Dermis microvascular lymphatic vessel endothelial cell (primary cell): ENCODE data around the gene FBLN2. TPM values are rescaled to one million over a fixed set of nuclear protein-coding genes. Genes with fewer than 3 reads are reported as not detected.

Experiments used
- DNase-seq, 2 donors: peaks; one replicate each; pipeline versions ENCODE4 v3.0.0 to v3.0.0-alpha.2; 2010; ENCODE audit warnings: low read depth in 2 of 2
- total RNA-seq: library from RNA; depleted of rRNA; stranded (reverse); fragments of >200 nt; gene quantifications from 2 replicates; pipeline ENCODE4 v1.2.1, GENCODE V29; 2014

The FBLN2 gene
- total RNA-seq, 1 donor from 2014 or later, result 2.7 TPM

- no peak for DNase-seq
Observed at GRCh38 chr3:13581485-13582365, 32.8 kb downstream of the FBLN2 start.

DNA sequence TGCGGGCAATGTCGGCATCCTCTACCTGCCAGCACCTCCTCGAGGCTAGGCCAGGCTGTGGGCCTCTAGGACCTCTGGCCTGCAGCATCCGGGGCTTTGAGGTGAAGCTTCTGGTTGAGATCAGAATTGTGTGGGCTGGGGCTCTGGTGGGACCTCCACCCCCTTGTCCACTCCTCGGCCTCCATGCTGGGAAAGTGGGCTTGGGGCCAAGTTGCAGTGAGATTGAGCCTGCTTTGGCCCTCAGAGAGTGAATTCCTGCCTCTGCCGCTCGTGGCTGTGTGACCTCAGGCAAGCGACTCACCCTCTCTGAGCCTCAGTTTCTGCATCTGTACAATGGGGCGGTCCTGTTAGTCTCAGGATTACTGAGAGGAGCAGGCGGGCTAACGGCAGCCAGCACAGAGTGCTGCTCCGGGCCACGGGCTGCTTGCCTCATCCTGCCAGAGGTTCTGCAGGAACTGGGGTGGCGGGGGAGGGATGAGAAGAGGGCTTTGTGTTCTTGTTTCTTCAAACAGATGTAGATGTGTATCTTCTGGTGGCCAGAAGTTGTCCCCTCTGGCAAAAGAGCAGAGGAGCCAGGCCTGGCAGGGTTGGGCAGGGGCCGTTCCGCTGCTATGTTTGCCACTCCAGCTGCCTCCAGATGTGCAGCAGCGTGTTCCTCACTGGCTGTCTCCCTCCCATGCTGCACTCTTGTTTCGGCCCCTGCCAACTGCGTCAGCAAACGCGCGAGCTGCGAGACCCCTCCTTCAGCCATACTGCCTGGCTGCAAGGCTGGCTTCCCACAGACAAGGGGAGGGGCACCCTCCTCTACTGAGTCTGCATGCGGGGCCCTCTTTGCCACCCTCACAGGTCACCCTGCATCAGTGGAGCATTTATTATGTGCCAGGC, 33.7 kb downstream of the FBLN2 start:
- no peak for DNase-seq

DNA sequence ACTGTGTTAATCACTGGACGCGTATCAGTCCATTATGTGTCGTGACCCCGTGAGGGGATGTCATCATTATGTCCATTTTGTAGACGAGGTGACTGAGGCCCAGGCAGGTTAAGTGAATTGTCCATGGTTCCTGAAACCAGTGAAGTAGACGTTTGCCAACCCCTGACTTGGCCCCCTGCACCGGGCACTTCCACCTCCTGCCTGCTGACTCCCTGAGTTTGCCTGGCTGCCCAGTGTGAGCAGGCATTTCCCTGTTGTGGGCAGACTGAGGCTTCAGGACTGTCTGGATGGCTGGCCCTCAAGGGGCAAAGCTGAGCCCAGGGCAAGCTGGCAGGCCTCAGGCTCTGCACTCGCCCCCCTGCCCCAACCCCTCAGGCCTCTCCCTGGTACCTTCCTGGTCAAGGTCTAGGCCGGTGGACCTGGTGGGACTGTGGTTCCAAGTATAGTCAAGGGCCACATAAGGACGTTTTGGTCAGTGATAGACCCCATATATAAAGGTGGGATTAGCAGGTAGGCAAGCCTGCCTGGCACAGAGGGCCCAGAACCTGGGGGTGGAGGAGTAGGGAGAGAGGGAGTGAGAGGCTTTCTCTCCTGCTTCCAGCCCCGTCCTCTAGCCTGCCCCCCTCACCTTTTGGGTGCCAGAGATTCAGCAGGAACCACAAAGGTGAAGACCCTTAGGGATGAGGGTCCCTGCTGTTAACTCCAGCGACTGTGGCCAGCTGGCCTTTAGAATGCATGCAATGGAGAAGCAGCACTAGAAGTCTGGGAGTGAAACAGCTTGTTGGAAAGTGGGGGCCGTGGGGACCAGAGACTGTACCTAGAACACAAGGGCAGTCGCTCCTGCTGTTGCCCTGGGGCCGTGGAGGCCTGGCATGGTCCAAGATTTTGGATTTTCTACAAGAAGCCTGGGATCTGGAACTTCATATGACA, 34.6 kb downstream of the FBLN2 start:
- DNase-seq, result no peak

DNA sequence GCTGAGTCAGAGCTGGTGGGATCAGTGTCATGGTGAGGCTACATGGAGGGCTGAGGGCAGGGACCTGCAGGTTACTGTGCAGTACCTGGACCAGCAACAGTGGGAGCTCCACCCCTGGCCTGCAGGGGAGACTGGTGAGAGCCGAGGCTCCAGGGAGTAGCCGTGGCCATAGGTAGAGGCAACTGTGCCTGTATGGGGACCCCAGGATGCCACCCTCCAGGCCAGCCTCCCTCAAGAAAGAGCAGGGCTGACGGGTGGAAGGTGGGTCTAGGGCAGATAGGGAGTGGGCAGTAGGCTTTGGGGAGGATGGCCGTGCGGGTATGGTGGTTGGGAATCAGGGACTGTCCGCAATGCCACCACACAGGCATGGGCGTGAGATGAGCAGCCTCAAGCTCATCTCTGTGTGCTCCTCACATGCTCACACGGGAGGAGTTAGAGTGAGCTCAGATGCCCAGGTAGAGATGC, 35.5 kb downstream of the FBLN2 start:
- no peak for DNase-seq

DNA sequence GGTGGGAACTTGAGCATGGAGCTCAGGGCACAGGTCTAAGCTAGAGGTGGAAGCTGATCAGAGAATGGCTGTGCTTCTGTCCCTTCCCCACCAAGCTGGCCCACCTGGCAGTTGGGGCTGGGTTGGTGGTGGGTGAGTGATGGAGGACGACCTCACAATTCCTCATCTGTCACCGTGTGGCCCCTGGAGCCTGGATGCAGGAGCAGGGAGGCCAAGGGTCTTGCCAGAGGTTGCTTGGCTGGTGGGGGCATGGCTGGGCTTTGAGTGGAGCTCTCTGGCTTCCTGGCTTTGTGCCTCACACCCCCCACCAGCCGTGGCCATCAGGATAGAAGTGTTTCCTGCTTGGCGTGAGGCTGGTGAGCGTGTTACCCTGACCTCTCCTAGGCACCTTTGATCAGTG, 36.0 kb downstream of the FBLN2 start:
- no peak for DNase-seq

DNA sequence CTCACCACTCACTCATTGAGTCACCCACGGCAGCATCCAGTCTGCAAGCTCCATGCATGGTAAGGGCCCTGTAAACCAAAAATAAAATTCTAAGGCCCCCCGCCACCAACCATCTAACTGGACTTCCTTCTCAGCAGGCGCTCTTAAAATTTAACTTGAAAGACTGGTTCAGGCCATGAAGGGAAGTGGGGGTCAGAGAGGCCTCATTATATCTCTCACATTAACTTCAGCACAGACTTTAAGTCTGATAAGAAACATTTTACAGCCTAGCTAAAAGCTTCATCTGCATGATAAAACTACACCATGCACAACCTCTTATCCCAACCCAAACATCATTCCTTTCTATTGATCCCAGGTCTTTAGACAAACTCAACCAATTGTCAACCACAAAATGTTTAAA, 38.5 kb downstream of the FBLN2 start:
- DNase-seq, result no peak

- no peak for DNase-seq
Observed at GRCh38 chr3:13588221-13588701, 39.3 kb downstream of the FBLN2 start.

DNA sequence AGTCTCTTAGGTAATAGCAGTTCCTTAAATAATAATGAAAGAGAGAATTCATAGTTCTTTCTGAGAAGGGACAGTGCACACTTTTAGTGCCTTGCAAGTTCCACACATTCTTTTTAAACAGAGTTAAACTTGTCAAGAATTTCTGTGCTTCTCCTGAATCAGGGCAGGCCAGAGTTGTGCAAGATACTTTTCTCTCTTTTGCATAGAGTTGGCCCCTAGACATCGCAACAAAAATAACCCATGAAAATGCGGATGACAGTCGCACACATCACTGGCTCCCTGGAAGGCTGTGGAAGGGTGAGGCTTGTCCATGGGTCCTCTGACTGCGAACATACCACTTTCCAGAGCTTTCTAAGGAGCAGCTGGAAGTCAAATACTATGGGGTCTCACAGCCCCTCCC, 40.1 kb downstream of the FBLN2 start:
- no peak for DNase-seq

DNA sequence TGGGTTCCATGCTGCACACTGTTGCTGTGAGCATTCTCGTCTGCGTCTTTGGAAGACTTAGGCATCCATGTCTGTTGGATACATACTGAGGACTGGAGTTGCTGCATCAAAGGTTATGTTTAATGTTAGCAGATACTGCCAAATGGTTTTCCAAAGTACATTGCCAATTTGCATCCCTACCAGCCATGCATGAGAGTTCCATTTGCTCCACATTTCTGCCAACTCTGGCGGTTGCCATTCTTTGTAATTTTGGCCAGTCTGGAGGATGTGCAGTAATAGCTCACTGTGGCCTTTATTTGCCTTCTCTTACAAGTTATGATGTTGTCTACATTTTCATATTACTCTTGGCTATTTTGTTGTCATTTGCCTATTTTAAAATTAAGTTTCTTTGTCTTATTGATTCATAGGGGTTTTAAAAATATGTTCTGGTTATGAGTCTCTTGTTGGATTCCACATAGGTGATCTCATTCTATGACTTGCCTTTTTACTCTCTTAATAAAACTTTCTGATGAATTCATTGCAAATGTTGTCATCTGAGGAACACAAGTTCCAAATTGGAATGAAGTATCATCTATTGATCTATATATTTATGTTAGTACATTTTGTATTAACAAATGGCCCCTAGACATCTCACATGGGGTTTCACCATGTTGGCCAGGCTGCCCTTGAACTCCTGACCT, 42.1 kb downstream of the FBLN2 start:
- DNase-seq, result no peak

- DNase-seq, result no peak
Observed at GRCh38 chr3:13593615-13594014, 44.7 kb downstream of the FBLN2 start.

DNA sequence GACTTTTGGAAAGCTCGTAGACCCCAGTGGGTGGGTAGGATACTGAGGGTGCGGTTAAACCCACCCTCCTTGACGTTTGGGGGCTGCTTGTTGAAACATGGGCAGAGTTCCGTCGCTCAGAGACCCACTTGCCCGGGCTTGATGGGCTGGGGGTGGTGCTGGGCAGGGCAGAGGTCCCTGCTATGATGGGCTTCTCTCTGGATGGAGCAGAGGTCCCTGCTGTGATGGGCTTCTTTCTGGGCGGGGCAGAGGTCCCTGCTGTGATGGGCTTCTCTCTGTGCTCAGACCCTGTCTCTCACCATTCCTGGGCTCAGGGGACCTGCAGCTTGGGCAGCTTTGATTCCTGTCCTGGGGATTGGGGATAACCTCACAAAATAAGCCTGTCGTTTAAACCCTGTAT, 45.2 kb downstream of the FBLN2 start:
- no peak for DNase-seq

DNA sequence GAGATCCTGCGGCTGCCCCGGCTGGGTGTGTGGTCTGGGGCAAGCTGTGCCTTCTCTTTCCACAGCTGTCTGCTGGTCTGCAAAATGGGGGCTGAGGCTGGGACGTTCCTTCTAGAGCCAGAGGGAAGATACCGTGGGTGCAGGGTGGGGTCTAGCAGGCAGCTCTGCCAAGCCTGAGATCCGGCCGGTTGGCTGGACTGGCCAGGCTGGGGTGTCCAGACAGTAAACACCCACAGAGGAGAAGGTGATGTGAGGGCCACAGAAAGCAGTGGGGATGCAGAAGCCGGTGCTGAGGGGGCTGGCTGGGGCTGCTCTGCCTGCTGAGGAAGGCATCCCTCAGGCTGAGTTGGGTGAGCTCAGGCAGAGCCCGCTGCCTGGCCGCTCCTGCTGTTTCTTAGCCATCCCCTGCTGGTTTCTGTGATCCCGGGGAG, 46.1 kb downstream of the FBLN2 start:
- DNase-seq, result no peak

- DNase-seq, result no peak
Observed at GRCh38 chr3:13595485-13595884, 46.6 kb downstream of the FBLN2 start.

DNA sequence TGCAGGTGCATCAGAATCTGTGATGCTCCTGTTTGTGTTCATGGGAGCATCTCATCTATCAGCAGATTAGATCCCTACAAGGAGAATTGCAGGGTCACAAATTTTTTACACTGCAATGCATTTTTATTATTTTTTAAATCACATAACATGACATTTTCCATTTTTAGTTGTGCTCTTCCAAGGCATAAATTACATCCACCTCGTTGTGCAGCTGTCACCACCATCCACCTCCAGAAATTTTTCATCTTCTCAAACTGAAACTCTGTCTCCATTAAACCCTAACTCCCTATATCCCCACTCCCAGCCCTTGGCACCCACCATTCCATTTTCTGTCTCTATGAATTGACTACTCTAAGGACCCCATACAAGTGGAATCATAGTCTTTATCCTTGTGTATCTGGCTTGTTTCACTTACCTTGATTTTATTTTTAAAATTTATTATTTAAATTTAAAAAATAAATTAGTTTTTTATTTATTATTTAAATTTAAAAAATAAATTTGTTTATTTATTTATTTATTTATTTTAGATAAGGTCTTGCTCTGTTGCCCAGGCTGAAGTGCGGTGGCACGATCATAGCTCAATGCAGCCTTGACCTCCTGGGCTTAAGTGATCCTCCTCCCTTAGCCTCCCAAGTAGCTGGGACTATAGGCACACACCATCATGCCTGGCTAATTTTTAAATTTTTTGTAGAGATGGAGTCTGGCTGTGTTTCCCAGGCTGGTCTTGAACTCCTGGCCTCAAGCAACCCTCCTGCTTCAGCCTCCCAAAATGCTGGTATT, 47.7 kb downstream of the FBLN2 start:
- DNase-seq, result no peak

GRCh38 chr3:13597661-13598060, 48.7 kb downstream of the FBLN2 start:
- DNase-seq, result no peak

- DNase-seq, result no peak
Observed at GRCh38 chr3:13598201-13598600, 49.3 kb downstream of the FBLN2 start.

- DNase-seq, result no peak
Observed at GRCh38 chr3:13598926-13599886, 50.3 kb downstream of the FBLN2 start.

GRCh38 chr3:13599887-13600450, 51.0 kb downstream of the FBLN2 start:
- DNase-seq, result no peak
